Measurements from ENCODE around the gene NUDT5. TPM values are rescaled to one million over a fixed set of nuclear protein-coding genes. Genes with fewer than 3 reads are reported as not detected.

Gene NUDT5
- total and polyA plus RNA-seq, 2 of the 13 experiments (the other 11 are each of a cell fraction or from before 2014, with no cell fraction given), result 79.6 to 134 TPM

- TF ChIP-seq ZFX (CRISPR knock-in tag; IDR thresholded peaks at IDR 0.05; ENCODE audit: low read depth), result peak; percentile 92
- no peak for TF ChIP-seq SUZ12 (IDR thresholded peaks at IDR 0.05; ENCODE audit: low read depth, low read length)
- peak; percentile 3; the same call in 1 of the 2 replicates for TF ChIP-seq USF2 (IDR thresholded peaks at IDR 0.05; ENCODE audit: low read depth, low read length)
- TF ChIP-seq USF2 (CRISPR knock-in tag; IDR thresholded peaks at IDR 0.05; ENCODE audit: borderline replicate concordance), result no peak
- TF ChIP-seq ZNF558 (CRISPR knock-in tag; IDR thresholded peaks at IDR 0.05; ENCODE audit: borderline replicate concordance), result no peak
- 0 out of 2 replicates have a peak, but pooled peaks have one; percentile 49 for TF ChIP-seq KAT7 (CRISPR knock-in tag; IDR thresholded peaks at IDR 0.05; ENCODE audit: borderline replicate concordance)
- no peak for TF ChIP-seq NR3C1 (CRISPR knock-in tag; IDR thresholded peaks at IDR 0.05)
- no peak; the same call in 1 of the 2 replicates for TF ChIP-seq IRF2 (CRISPR knock-in tag; IDR thresholded peaks at IDR 0.05)
- peak; percentile 15; the same call in 1 of the 2 replicates for TF ChIP-seq IRX3 (CRISPR knock-in tag; IDR thresholded peaks at IDR 0.05; ENCODE audit: borderline replicate concordance, low read depth)
- no peak for TF ChIP-seq HIVEP1 (CRISPR knock-in tag; IDR thresholded peaks at IDR 0.05)
- TF ChIP-seq ATF4 (CRISPR knock-in tag; IDR thresholded peaks at IDR 0.05), result no peak
- TF ChIP-seq MNT (IDR thresholded peaks at IDR 0.05), result no peak
- no peak for TF ChIP-seq GTF2F1 (IDR thresholded peaks at IDR 0.05; ENCODE audit: low read length)
- TF ChIP-seq GFI1 (CRISPR knock-in tag; IDR thresholded peaks at IDR 0.05; ENCODE audit: borderline replicate concordance), result no peak; the same call in 1 of the 2 replicates
- no peak for TF ChIP-seq CEBPB (IDR thresholded peaks at IDR 0.05; ENCODE audit: borderline replicate concordance, low read depth, low read length)
- 0 out of 2 replicates have a peak, but pooled peaks have one; percentile 54 for TF ChIP-seq KMT2A (CRISPR knock-in tag; IDR thresholded peaks at IDR 0.05)
- TF ChIP-seq SIN3B (IDR thresholded peaks at IDR 0.05; ENCODE audit: low read length), result no peak
- TF ChIP-seq NR0B2 (CRISPR knock-in tag; IDR thresholded peaks at IDR 0.05), result 0 out of 2 replicates have a peak, but pooled peaks have one; percentile 33
- no peak for TF ChIP-seq ZNF496 (CRISPR knock-in tag; IDR thresholded peaks at IDR 0.05; ENCODE audit: insufficient replicate concordance)
- TF ChIP-seq ZNF800 (CRISPR knock-in tag; IDR thresholded peaks at IDR 0.05), result no peak
- no peak for TF ChIP-seq FOXK2 (IDR thresholded peaks at IDR 0.05)
- TF ChIP-seq NFATC3 (CRISPR knock-in tag; IDR thresholded peaks at IDR 0.05), result no peak
- TF ChIP-seq ZNF430 (CRISPR knock-in tag; IDR thresholded peaks at IDR 0.05), result no peak
Observed at GRCh38 chr10:12129222-12130111, 66.2 kb downstream of the NUDT5 start, which contains the start of gene SEC61A2 (continued).

Measured in HepG2 (cell line).